CD4-positive, alpha-beta T cell treated with Interleukin-10 for 1 hour (primary cell): ENCODE results near the gene SRPK2.
A peak's percentile ranks its signal among the peaks of the same experiment; 100 is the strongest.

Experiments
- DNase-seq: peaks from one replicate; pipeline ENCODE4 v3.0.0-alpha.2; 2020

The SRPK2 gene

DNA sequence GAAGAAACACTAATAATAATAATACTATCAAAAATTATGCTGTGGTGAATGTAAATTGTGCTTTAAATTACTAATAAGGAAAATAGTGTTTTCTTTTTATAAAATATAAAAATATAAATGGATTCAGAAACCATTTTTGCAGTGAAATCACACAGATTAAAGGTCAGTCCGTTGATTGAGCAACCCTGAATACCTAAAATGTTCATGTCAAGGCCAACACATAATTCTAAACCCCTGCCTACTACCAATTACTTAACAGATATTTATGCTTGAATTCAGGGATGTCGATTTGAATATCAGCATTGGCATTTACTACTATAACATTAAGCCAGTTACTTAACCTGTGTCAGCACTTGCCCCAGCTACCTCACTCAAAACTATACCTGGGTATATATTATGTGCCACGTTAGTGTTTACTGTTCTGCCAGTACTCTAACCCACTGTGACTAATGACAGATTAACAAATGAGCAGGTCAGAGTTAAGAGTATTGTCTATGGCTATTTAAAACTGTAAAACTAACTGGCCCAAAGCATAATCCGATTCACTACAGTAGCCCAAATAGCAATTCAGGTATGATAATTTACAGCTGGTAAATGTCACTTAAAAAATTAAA, 209.7 kb downstream of the SRPK2 start:
- DNase-seq = no peak

DNA sequence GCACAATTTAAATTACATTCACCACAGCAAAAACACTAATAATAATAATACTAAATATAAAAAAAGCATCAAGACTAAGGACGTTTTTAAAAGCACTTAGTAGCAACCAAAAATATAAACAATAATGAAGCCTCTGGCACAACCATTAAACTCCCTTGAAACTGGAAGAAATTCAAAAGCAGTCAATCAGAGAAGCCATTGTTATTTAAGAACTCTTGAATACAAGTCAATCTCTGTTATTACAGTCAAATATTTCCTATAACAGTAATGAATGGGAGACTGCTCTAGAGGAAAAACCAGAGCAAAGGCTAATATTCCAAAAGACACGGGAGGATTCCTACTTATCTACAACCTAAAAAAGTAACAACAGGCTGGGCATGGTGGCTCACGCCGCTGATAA, 210.5 kb downstream of the SRPK2 start:
- no peak for DNase-seq

DNA sequence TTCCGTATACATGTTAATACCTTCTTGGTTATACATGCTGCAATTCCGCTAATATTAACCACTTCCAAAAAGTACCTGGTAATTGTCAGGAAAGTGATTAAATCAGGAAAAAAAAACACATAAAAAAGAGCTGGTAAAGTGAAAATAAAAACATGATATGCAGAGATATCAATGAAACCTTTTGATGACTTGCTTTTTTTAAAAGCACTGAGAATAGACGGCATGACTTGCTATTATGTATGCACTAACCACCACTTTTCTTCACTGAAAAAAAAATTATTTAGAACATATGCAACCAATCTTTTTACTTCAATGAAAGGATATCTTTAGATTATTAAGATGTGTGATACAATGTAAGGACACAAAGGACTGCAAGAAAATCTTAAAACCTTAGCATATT, 211.7 kb downstream of the SRPK2 start:
- no peak for DNase-seq

DNA sequence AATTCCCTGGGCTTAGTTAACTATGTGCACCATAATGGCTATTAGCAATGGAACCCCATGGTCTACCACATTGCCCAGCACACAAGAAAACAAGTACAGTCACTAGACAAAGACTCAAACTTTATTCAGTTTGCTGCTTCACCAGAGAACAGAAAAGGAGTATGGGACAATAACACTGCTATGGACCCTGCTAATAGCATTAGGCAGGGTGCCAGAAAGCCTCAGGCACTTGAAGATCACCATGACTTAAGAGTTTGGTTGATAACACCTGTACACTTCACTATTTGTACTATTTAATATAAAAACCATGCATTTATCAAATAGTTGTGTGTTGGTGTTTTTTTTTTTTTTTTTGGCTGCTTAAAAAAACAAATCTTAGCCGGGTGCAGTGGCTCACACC, 215.1 kb downstream of the SRPK2 start:
- DNase-seq = no peak

DNA sequence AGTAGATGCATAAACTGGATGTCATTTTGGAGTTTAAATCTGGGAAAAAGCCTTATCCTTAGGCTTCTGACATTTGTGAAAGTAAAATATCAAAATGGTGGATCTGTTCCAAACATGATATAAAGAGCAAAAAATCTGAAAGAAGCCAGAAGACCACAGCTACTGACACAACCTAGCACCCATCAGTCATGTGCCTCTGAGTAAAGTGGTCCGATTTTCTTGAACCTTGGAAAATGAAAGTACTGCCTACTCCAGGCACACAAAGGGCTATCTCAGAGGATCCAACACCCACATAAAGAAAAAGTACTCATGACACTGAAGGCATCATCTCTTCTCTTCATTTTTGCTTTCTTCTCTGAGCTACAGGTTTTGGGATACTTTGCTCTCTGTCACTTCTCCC, 224.0 kb downstream of the SRPK2 start:
- DNase-seq = no peak

DNA sequence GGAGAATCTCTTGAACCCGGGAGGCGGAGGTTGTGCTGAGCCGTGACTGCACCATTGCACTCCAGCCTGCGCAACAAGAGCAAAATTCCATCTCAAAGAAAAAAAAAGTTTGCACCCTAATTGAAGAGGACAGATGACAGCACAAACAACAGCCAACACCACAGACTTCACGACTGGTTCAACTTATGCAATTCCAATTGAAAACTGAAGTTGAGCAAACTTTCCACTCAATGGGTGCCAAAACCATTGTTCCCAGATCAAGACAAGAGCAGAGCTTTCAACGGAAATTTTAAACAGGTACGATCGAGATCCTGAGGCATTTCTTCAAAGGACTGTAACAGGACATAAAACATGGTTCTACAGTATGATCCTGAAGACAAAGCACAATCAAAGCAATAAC, 225.0 kb downstream of the SRPK2 start:
- no peak for DNase-seq

DNA sequence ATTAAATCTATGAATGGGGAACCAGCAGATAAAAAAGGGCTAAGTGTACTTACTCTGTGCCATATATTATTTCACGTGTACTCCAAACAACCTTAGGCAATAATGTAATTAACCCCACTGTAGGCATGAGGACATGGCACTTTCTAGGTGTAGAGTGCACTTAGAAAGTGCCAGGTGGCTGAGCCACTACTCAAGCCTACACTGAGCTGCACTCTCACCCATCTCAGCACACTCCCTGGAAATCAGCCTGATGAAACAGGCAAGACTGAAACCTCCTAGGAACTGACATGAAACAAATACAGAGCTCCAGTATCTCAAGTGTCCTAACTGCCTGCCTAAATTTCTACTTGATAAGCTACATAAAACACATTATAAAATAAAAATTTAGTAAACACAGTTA, 227.4 kb downstream of the SRPK2 start:
- DNase-seq = no peak

DNA sequence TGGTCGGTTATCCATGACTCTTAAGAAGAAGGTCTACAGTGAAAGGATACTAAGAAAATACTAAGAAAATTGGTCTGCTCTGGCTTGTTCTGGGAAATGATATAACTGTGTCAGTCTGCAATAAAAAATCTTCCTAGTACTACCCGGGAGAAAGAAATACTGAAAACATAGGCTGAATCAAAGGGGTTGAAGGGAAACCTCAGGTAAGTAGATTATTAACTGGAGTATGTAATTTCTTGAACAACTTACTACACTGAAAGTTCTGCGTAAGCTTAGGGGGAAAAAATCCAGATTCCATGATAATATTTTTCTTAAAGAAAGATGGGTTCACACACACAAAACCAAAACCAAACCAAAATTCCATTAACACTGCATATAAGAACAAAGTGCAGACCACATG, 231.4 kb downstream of the SRPK2 start:
- DNase-seq = no peak

DNA sequence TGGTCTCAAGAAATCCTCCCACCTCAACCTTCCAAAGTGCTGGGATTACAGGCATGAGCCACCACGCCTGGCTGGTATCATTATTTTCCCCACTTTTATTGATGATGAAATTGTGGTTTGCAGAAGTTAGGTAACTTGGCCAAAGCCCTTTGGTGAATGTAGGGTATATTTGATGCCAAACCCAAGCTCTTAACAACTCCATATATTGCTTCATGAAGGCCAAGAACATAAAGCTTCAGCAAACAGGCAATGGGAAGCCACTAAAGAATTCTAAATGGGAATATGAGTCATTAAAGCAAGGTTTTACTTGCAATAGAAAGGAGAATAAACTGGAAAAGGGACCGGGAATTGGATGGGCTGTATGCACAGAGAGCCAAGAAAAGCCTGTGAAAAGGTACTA, 232.0 kb downstream of the SRPK2 start:
- DNase-seq = no peak

DNA sequence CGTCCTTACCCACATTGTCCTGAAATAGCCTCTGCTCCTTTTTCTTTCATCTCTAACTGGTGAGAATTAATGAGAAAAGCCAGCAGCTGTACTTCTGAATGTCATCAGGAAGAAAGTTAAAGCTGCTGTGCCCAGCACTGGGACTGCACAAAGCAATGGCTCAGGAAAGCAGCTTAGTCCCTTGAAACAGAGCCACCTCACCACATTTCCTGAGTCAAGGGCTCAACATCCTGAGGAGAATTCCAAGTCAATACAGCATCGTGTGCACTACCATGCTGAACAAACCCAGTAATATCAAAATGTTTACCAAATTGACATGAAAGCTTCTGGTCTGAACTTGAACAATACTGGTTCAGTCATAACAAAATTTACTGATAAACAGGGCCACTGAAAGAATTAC, 234.6 kb downstream of the SRPK2 start:
- DNase-seq = no peak

DNA sequence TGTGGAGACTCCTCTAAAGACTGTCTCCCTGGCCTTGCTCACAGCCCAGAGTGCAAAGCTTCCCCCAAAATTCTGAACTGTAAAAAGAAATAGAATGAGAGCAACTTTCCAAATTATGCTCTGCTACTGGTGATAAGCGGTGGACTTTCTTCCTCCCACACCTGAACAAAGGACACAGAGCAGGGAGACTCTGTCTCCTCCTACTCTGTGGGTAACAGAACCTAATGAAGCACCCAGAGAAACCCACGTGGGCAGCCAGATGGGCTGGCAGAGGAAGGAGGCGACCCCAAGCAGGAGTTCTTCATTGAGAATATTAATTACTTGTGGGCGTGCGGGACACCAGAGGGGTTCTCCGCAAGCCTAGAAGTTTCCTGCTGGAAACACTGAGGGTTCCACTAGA, 235.2 kb downstream of the SRPK2 start:
- no peak for DNase-seq

DNA sequence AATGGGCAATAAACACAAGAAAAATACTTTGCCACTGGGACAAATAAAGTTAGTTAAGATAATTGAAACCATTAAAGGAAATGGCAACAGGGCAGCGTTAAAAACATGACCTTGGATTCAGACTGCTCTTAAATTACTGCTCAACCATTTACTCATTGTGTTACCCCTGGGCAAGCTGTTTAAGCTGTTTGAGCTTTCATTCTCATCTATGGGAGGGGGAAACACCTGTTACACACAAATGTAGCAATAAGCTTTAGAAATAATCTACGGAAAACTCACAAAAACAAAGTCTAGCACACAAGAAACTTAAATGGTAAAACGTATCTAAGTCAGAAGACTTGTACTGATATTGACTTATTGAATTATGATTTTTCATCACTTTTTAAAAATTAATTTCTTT, 237.6 kb downstream of the SRPK2 start:
- DNase-seq = no peak

DNA sequence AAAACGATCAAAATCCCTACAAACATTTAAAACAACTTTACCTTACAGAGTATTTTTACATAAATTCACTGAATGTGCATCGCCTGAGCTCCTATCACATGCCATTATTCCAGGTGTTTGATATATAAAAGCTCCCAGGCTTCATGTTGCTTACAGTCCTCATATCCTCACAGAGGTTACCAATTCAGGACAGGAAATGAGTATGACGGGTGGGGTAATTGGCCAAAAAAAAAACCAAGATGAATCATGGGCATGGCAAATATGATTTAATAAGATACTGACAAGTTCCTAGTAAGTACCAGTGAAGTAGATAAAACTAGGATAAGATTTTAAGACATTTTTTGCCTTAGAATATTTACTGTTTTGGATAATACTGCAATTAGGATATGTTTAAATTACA, 238.9 kb downstream of the SRPK2 start:
- no peak for DNase-seq

DNA sequence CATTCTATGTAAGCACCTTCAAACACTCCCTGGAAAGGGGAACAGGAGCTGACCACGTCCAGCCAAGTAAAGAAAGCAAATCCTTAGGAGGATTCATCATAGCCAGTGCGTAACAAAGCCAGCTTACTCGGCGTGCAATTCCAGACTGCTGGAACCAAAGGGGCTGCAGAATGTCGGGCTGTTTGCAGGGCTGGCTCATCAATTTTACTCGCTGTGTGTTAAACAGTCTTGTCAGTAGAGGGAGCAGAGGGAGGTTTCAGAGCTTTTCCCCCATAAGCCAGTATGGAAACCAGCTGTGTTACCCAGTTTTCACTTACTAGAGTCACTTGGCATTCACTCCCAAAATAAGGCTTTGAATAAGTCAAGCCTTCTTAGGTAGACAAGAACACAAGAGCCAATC, 247.7 kb downstream of the SRPK2 start:
- peak; percentile 5 for DNase-seq

DNA sequence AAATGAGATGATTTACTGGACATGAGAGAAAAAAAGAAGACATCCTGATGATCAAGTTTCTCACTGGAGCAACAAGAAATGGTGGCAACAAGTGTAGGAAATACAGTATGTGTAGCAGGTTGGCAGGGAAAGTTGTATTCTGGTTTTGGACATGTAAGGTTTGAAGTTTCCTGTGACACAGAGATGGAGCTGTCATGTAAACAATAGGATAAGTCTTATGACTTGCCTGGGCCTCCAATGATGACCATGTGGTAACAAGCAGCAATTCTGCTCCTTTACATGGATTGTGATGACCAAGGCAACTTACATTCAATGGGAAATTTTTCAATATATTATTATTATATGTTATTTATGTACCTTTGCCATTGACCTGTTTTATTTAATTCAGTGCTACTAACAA, 249.3 kb downstream of the SRPK2 start:
- DNase-seq = no peak

DNA sequence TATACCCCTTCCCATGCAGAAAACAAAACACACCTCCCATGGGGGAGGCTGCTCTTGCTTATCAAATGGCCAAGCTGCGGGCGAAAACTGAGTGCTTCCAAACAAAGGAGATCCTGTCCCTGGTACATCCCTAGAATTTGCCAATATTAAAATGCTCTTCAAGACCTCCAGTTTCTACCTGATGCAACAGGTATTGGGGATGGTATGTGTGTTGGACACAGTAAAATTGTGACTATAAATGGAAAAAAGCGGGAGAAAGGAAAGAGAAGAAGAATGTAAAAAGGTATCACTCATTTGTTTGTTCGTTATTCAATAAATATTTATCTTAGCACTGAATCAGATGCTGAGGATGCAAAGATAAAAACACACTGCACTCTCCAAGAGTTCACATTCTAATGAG, 250.8 kb downstream of the SRPK2 start:
- no peak for DNase-seq

DNA sequence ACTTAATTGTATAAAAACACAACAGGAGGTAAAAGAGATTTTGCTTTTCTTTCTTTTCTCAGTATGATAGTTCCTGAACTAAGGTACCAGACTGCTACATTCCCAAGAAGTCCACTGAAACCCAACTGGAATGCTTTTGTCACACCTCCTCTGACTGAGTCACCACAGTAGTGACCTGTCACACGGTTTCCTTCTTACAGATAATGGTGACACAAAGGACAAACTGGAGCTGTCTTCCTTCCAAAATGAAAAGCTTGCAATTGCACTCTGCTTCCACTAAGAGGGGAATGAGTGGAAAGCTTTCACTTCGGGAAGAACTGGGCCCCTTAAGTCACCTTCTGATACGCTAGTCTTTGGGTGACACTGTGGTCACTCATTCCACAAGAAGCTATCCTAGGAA, 252.5 kb downstream of the SRPK2 start:
- no peak for DNase-seq

DNA sequence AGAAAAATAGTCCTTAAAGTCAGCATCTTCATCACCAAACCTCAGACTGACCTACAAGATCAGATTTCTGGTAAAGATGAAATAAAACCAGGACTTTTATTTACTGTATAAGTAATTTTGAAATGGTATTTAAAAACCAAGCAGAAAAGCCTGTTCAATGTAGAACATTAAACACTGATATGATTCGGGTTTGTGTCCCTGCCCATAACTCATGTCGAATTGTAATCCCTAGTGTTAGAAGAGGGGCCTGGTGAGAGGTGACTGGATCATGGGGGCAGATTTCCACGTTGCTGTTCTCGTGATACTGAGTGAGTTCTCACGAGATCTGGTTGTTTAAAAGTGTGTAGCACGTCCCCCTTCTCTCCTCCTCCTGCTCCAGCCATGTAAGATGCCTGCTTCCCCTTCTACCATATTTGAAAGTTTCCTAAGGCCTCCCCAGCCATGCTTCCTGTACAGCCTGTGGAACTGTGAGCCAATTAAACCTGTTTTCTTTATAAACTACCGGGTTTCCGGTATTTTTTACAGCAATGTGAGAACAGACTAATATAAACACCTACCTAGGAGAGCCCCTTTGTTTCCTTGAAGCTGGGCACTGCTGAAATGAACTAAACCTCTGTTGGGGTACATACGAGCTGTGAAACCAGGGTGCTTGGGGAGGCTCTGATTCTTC, 254.6 kb downstream of the SRPK2 start:
- no peak for DNase-seq

DNA sequence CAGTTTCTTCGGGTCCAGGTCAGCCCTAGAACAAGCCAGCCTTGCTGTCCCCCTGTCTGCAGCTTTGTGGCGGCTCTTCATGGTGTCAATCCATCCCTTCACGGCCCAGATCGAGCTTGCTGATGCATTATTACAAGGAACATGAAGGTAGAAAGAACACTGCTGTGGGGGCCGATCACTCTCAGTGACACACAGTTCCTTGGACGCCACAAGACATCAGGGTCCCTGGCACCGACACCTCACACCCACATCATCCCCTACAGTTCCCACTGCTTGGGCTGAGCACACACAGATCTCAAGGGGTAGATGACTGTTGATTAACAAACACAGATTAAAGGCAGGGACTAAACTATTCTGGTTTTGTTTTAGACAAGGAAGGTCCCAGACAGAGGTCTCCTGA, 255.4 kb downstream of the SRPK2 start:
- no peak for DNase-seq

DNA sequence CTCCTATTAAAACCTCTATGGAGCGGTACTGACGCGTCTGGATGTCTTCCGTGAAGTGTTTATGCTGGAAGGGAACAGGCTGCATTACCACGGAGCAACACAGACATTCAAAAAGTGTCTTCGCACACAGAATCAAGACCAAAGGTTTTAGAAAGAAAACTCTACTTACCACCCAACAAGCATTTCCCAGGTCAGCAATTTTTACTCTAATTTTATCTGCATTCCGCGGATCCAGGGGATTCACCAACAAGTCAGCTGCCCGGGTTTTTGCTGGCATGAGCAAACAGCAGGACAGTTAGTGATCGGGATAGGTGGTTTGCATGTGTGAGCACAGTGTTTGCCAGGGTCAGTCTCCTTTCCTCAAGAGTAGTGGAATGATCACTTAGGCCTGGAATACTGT, 255.9 kb downstream of the SRPK2 start:
- no peak for DNase-seq

DNA sequence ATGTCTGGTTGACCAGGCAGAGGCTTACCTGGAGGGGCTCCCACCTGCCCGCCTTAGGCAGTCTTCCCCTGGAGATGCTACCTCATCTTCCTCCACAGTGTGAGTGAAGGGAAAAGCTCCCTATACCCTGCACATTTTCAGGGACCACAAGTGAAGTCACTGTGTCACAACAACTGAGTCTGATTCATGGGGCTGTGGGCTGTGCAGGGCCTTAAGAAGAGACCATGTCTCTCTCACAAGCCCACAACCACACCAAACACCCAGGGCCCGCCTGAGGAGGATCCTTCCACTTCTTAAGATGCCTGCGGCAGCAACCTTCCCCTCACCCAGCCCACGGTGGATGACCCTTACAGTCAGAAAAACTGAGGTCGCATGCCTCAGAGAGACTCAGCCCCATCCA, 256.4 kb downstream of the SRPK2 start:
- no peak for DNase-seq

DNA sequence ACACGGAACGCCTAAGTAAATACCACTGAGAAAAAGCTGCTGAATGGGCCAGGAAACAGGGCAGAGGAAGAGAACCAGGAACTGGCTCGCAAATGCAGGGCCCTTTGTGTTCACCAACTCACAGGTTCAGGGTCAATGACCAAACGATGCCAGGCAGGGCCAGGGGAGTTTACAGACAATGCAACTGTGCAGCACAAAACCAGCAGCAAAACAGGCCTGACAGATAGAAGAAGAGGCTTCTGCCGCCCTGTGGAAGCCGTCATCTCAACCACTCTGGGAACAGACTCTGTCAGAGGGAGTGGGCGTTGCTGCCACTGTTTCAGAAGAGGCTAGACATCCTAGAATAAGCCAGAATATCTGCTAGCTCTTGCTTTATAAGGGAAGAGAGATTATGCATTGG, 256.8 kb downstream of the SRPK2 start:
- no peak for DNase-seq

DNA sequence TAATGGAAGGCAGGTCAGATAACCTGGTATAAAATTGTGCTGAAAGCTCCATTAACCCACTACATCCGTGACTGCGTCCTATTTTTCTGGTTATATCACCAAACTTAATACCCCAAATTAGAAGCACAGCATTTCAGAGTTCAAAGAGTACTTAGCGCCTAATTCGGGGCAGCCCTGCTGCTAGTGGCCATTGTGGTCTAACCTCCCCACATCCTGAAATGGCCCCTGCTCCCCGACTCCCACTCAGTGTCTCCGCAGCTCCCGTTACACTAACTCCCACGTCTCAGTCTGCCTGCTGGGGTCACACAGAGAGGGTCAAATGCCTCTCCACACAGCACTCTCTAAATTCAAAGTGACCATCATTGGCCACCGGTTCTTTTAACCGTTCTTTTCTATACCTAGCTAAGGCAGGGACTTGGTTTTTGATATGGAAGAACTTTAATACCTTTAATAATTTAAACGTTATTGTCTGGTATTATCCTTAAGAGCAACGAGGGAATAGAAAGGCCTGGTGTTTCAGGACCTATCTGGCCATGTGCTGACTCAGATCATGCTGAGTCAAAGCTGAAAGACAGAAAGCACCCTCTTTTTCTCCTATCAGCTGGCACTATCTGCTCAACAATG, 257.6 kb downstream of the SRPK2 start:
- DNase-seq = no peak

DNA sequence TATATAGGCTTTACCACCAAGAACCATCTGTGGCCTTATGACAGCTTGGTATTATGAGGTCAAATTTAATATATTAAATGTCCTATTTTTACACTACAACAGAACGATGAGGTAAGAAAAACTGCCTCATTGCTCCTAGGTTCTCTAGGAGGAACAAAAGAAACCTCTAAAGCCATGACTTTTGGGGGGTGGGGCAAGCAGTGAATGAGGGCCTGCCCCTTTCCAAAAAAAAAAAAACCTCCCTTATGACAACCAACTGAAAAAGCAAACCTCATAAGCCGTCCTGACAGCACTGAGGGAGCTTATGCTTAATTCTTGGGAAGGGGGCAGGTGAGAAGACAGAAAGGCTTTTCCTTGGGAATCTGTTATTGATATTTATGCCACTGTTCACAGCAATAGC, 258.1 kb downstream of the SRPK2 start:
- no peak for DNase-seq

DNA sequence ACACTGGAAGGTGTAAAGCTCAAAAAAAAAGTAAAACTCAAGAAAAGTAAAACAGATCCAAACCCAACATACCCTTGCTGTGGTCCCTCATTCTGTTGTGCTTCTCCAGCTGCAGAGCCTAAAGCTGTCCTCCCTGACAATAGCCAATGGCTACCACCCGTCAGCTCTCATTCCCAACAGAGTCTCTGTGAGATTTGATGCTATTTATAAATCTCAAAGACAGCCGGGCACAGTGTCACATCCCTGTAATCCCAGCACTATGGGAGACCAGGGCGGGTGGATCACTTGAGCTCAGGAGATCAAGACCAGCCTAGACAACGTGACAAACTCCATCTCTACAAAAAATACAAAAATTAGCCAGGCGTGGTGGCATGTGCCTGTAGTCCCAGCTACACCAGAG, 258.7 kb downstream of the SRPK2 start:
- DNase-seq = no peak
